Psoas muscle (tissue), 8 donors: ENCODE results near the gene SBK1. TPM values are rescaled to one million over a fixed set of nuclear protein-coding genes. Genes with fewer than 3 reads are reported as not detected.

Source experiments
- ATAC-seq, 4 donors: fragments of 200-7000 bp; cut with Tn5 transposase; one replicate each; pipeline ENCODE4 v1.9.1; 2020; ENCODE audit warnings: moderate library complexity in 3 of 4, mild to moderate bottlenecking in 2 of 4
- DNase-seq, 2 donors: peaks; one replicate each; pipeline ENCODE4 v3.0.0-alpha.2; 2020
- H3K27ac ChIP-seq: fragments of 200-600 bp; one replicate; pipeline ENCODE4 v1.8.0; 2022
- H3K27me3 ChIP-seq, 3 donors: fragments of 200-600 bp in 1 of 3; one replicate each; pipeline versions ENCODE4 v1.6.1 to v1.8.0; 2013 to 2022; ENCODE audit warnings: low read length in 2 of 3, mild to moderate bottlenecking in 2 of 3, moderate library complexity in 1 of 3; ENCODE audit not compliant: insufficient read depth in 3 of 3
- H3K36me3 ChIP-seq, 2 donors: fragments of 200-600 bp in 1 of 2; one replicate each; pipeline versions ENCODE4 v1.6.1 to v1.8.0; 2013 to 2022; ENCODE audit warnings: low read depth in 1 of 2, mild to moderate bottlenecking in 1 of 2, moderate library complexity in 1 of 2; ENCODE audit not compliant: insufficient read depth in 1 of 2
- H3K4me1 ChIP-seq: fragments of 200-600 bp; one replicate; pipeline ENCODE4 v1.8.0; 2022
- H3K4me3 ChIP-seq: fragments of 200-600 bp; one replicate; pipeline ENCODE4 v1.8.0; 2022; ENCODE audit warnings: mild to moderate bottlenecking
- H3K9me3 ChIP-seq: fragments of 200-600 bp; one replicate; pipeline ENCODE4 v1.8.0; 2022
- CTCF ChIP-seq: fragments of 200-600 bp; IDR thresholded peaks from one replicate; pipeline ENCODE4 v1.8.0; 2022; ENCODE audit warnings: antibody characterized with exemption
- WGBS, 3 donors: extraction: QIAGEN DNeasy Blood & Tissue Kit; methylation state at CpG; one replicate each; pipeline versions ENCODE4 v1.1.6 to v1.1.7; 2013; 5-methylcytosine and 5-hydroxymethylcytosine counted together
- intact Hi-C, 2 donors: fragments of 100-400 bp; cut with DNase I; formaldehyde crosslinking; loops; one replicate each; pipeline versions ENCODE4 v1.11.0 to v1.14.2; 2022
- polyA plus RNA-seq, 3 donors: library from polyadenylated mRNA; stranded (reverse); fragments of 200-250 nt; gene quantifications; one replicate each; pipeline ENCODE4 v1.2.3, GENCODE V29; 2013
- total RNA-seq, 4 donors: library from RNA; stranded (reverse); fragmentation: NEBNext Ultra II Directional in 2 of 4; extraction: Animal tissue kit (Norgen Biotek cat#: 25700) in 2 of 4; gene quantifications; one replicate each; pipeline versions ENCODE4 v1.2.1 to v1.2.4, GENCODE V29; 2021 to 2023
- donor health status: healthy with polysubstance abuse.
- donor health status: DM: no; HTN: no; CAD: no; lungs with moderate emphysema.
- donor health status: Bipolar disorder and iron deficiency.
- donor health status: healthy.
- donor health status: DM: yes; HTN: yes; CAD: no.
- donor health status: DM: no; HTN: no; CAD: no.
- donor health status: DM: no; HTN: no; CAD: no.
- donor health status: DM: yes; HTN: yes; CAD: no.

SBK1 gene
- total and polyA plus RNA-seq, 7 donors = 1.3 to 20.6 (median 5.3) TPM

DNA sequence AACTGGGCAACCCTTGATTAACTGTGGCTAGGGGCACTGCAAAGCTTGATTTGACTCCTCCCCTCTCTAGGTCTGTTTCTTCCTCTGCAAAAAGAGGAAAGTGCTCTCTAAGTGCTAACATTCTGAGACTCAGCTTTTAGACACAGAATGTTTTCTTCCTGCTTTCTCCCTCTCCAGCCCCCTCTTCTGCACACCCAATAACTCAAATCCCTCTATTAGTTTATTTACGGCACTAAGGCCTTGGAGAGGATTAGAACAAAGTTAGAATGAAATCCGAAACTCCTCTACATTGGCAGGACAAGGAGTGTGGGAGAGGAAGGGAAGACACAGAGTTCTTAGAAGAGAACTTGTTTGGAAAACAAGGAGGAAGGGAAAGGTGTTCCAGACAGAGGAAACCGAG, 3.3 kb upstream of the SBK1 start:
- no peak for DNase-seq
- ATAC-seq = peak in 2 of 4 donors; percentile 16 to 50
- H3K27me3 ChIP-seq = no peaks in the 10 kb centered on the region
- no peak overlapping the region for H3K4me3 ChIP-seq
- peaks cover 44% of the 10 kb centered on the region for H3K4me1 ChIP-seq
- no peaks in the 10 kb centered on the region for H3K9me3 ChIP-seq
- intact Hi-C loops = no loop called here
- no peaks in the 10 kb centered on the region for H3K36me3 ChIP-seq
- peak overlapping the region; percentile 66 for H3K27ac ChIP-seq
- 11 to 28% (median 20%) methylated on average over 3 of the region's 3 CpGs for WGBS, 3 donors
- TF ChIP-seq CTCF = no peak

DNA sequence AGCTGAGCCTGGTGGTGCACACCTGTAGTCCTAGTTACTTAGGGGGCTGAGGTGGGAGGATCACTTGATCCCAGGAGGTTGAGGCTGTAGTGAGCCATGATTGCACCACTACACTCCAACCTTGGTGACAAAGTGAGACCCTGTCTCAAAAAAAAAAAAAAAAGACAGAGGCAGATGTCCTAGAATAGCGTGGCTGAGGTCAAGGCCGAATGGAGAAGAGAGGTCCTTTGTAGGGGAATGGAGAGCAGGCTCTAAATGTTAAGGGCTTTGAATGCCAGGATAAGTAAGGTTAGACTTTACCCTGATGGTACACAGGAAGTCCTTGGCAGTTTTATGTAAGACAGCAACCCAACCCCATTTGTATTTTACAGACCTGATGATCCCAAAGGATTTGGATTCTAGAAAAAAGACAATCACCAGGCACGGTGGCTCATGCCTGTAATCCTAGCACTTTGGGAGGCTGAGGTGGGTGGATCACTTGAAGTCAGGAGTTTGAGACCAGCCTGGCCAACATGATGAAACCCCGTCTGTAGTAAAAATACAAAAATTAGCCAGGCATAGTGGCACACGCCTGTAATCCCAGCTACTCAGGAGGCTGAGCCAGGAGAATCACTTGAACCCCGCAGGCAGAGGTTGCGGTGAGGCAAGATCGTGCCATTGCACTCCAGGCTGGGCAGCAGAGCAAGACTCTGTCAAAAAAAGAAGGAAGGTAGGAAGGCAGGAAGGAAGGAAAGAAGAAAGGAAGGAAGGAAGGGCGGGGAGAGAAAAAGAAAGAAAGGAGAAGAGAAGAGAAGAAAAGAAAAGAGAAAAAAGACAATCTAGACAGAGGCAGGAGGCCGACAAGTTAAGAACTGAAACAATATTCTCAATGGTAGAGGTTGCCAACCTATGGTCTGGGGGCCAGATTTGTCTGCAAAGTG, 2.1 kb upstream of the SBK1 start:
- Histone ChIP-seq H3K9me3 (no peaks in the 10 kb centered on the region), H3K4me3 (no peak overlapping the region), H3K4me1 (peaks cover 32% of the 10 kb centered on the region), H3K36me3 (no peaks in the 10 kb centered on the region), H3K27me3 (no peaks in the 10 kb centered on the region), H3K27ac (peak overlapping the region; percentile 66)
- TF ChIP-seq CTCF = no peak
- DNase-seq = no peak
- 53 to 81% (median 57%) methylated on average over 10 of the region's 10 CpGs for WGBS, 3 donors
- ATAC-seq = no peak
- intact Hi-C loops = no loop called here

GRCh38 chr16:28290859-28291254, 1.5 kb upstream of the SBK1 start:
- intact Hi-C loops = no loop called here
- Histone ChIP-seq H3K9me3 (no peaks in the 10 kb centered on the region), H3K36me3 (no peaks in the 10 kb centered on the region), H3K4me3 (no peak overlapping the region), H3K4me1 (peaks cover 30% of the 10 kb centered on the region), H3K27me3 (no peaks in the 10 kb centered on the region), H3K27ac (no peak overlapping the region)
- no peak for TF ChIP-seq CTCF
- ATAC-seq (no peak), DNase-seq (no peak)
- WGBS, 3 donors = 68 to 70% (median 70%) methylated on average over 10 to 11 of the region's 11 CpGs

DNA sequence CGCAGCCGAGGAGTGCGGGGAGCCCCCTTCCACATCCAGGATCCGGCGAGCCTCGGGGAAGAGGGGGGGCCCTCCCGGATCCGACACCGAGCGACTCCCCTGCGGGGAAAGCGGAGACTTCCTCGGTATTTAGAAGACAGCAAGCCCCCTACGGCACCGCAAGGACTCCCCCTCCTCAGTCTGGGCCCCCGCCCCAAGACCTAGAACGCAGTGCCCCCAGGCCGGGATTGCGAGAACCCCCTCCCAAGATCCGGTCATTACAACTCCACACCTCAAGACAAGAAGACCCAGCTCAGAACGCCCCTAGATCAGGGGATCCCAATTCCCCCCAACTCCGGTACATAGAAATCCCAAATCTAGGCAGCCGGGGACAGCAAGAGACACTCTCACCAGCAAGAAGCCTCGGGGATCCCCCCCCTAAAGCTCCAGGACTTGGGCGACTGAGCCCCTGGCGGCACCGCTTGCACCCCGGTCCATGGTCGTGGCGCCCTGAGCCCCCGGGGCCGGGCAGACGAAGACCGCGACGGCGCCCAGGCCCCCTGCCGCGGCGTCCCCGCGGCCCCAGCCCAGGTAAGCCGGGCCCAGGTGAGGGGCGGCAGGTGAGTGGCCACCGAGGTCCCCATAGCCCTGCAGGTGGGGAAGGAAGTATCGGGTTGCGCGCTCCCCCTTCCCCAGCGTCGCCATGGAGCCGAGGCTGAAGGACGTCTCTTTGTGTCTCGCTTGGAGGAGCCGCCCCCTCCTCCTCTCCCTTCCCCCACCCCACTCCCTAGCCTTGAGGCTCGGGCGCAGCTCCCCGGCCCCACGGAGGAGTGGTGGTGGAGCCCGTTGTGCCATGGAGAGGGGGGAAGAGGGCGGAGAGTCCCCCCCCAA, 641 bp downstream of the SBK1 start:
- DNase-seq (peak in 1 of 2 donors; percentile 51), ATAC-seq (no peak)
- no peaks in the 10 kb centered on the region for H3K36me3 ChIP-seq
- H3K4me1 ChIP-seq = peaks cover 30% of the 10 kb centered on the region
- H3K27me3 ChIP-seq = no peaks in the 10 kb centered on the region
- peak overlapping the region; percentile 71 for H3K4me3 ChIP-seq
- peak overlapping the region; percentile 60 for H3K27ac ChIP-seq
- 15 to 18% (median 17%) methylated on average over 42 to 60 of the region's 60 CpGs for WGBS, 3 donors
- no peak for TF ChIP-seq CTCF
- H3K9me3 ChIP-seq = no peaks in the 10 kb centered on the region
- intact Hi-C loops = no loop called here
